PC-9 (cell line): ENCODE measurements around the gene NINJ2.

Source experiments
- CTCF ChIP-seq: fragments of 200-600 bp; sonication (generic); conservative IDR thresholded peaks from 2 replicates; pipeline ENCODE4 v1.6.1; 2017; ENCODE audit warnings: mixed run types, antibody characterized with exemption, mild to moderate bottlenecking, moderate library complexity
- EZH2 ChIP-seq: fragments of 200-600 bp; sonication (generic); IDR thresholded peaks from 2 replicates; pipeline ENCODE4 v1.8.0; 2017; ENCODE audit warnings: antibody characterized with exemption, low read depth

- TF ChIP-seq CTCF, result no peak
- no peak for TF ChIP-seq EZH2
Measured at GRCh38 chr12:536751-537245, 126.4 kb downstream of the NINJ2 start.
